H1 (cell line): ENCODE measurements around the gene TAOK1. TPM values are rescaled to one million over a fixed set of nuclear protein-coding genes. Genes with fewer than 3 reads are reported as not detected.

ENCODE experiments used
- CTCF ChIA-PET: fragments of 300-600 bp; sonication (Branson Sonifier 250); formaldehyde crosslinking; loops from one replicate; lab custom pipeline; 2021; ENCODE audit not compliant: partially characterized antibody; lab: Charles Lee
- POLR2A ChIA-PET: fragments of 300-600 bp; sonication (Branson Sonifier 250); formaldehyde crosslinking; loops from one replicate; lab custom pipeline; 2021; ENCODE audit warnings: inconsistent platforms; ENCODE audit not compliant: partially characterized antibody; lab: Charles Lee
- DNase-seq, 2 experiments: peaks; one replicate each; pipeline versions ENCODE4 v3.0.0 to v3.0.0-alpha.2; 2010 to 2022; ENCODE audit warnings: low spot score in 2 of 2, low read depth in 1 of 2, mixed read lengths in 1 of 2
- FAIRE-seq: peaks from 2 replicates; lab custom pipeline; 2011; peaks lifted over from hg19 to GRCh38; lab: Jason Lieb, UNC
- H2AFZ ChIP-seq: 2 replicates; pipeline ENCODE4 v1.8.1; 2012; ENCODE audit warnings: low read length, inconsistent platforms
- H2AK5ac ChIP-seq: 2 replicates; pipeline ENCODE4 v1.6.1; 2013; ENCODE audit warnings: low read depth, low read length
- H2BK120ac ChIP-seq: replicated peaks from 2 replicates; pipeline ENCODE3; 2013; ENCODE audit warnings: low read depth, low read length, inconsistent platforms
- H2BK12ac ChIP-seq: 2 replicates; pipeline ENCODE4 v1.6.1; 2013; ENCODE audit warnings: low read depth, low read length
- H2BK15ac ChIP-seq: 2 replicates; pipeline ENCODE4 v1.6.1; 2013; ENCODE audit warnings: low read length
- H2BK20ac ChIP-seq: 2 replicates; pipeline ENCODE4 v1.6.1; 2013; ENCODE audit warnings: low read length
- H2BK5ac ChIP-seq: 2 replicates; pipeline ENCODE4 v1.6.1; 2013; ENCODE audit warnings: low read depth, low read length
- H3K14ac ChIP-seq: 2 replicates; pipeline ENCODE4 v1.6.1; 2013; ENCODE audit warnings: inconsistent platforms; ENCODE audit not compliant: insufficient read length
- H3K18ac ChIP-seq: 2 replicates; pipeline ENCODE4 v1.6.1; 2013; ENCODE audit warnings: low read length; ENCODE audit errors: extremely low read depth
- H3K23ac ChIP-seq: 2 replicates; pipeline ENCODE4 v1.6.1; 2013; ENCODE audit warnings: inconsistent platforms; ENCODE audit not compliant: insufficient read length
- H3K23me2 ChIP-seq: 2 replicates; pipeline ENCODE4 v1.6.1; 2013; ENCODE audit warnings: low read depth, low read length
- H3K27ac ChIP-seq: 2 replicates; pipeline ENCODE4 v1.6.1; 2011; ENCODE audit warnings: low read depth, low read length, inconsistent platforms
- H3K27me3 ChIP-seq, 4 experiments: replicated peaks in 1 of 4; 1 replicate in 1 of 4; 2 replicates in 3 of 4; pipeline versions ENCODE4 v1.6.1 to v1.8.1; 2011 to 2013; ENCODE audit warnings: low read length in 3 of 4, mild to moderate bottlenecking in 3 of 4, inconsistent platforms in 2 of 4, mixed read lengths in 2 of 4, moderate library complexity in 1 of 4; ENCODE audit not compliant: control insufficient read depth in 3 of 4, insufficient read depth in 3 of 4; ENCODE audit errors: extremely low read depth in 1 of 4
- H3K36me3 ChIP-seq, 4 experiments: 2 replicates each; pipeline versions ENCODE4 v1.6.1 to v1.8.1; 2011 to 2013; ENCODE audit warnings: mild to moderate bottlenecking in 4 of 4, low read length in 3 of 4, moderate library complexity in 2 of 4, control low read depth in 1 of 4, inconsistent platforms in 1 of 4; ENCODE audit not compliant: insufficient read depth in 4 of 4, control insufficient read depth in 2 of 4
- H3K4ac ChIP-seq: replicated peaks from 2 replicates; pipeline ENCODE3; 2013; ENCODE audit warnings: low read length, low read depth, mixed read lengths, inconsistent platforms; ENCODE audit not compliant: insufficient read length
- H3K4me1 ChIP-seq, 4 experiments: replicated peaks in 1 of 4; 1 replicate in 1 of 4; 2 replicates in 3 of 4; pipeline versions ENCODE4 v1.6.1 to v1.8.1; 2011 to 2013; ENCODE audit warnings: low read length in 3 of 4, inconsistent platforms in 2 of 4, mixed read lengths in 1 of 4; ENCODE audit not compliant: insufficient read depth in 4 of 4, control insufficient read depth in 3 of 4
- H3K4me2 ChIP-seq, 2 experiments: 2 replicates each; pipeline versions ENCODE4 v1.6.1 to v1.8.1; 2011 to 2013; ENCODE audit warnings: low read depth in 2 of 2, low read length in 2 of 2, control low read depth in 1 of 2, inconsistent platforms in 1 of 2, mild to moderate bottlenecking in 1 of 2; ENCODE audit not compliant: insufficient read depth in 1 of 2
- H3K4me3 ChIP-seq, 4 experiments: fragments of 200-600, 300-600 bp in 1 of 4; sonication (generic), shearing (Covaris generic), sonication (Bioruptor Twin) in 1 of 4; 2 replicates each; pipeline versions ENCODE4 v1.5.1 to v1.8.1; 2011 to 2016; ENCODE audit warnings: low read length in 4 of 4, low read depth in 3 of 4, control low read depth in 2 of 4, inconsistent platforms in 2 of 4, mild to moderate bottlenecking in 2 of 4, mixed read lengths in 1 of 4, moderate library complexity in 1 of 4; ENCODE audit not compliant: insufficient read depth in 2 of 4; ENCODE audit errors: extremely low read depth in 1 of 4
- H3K56ac ChIP-seq: replicated peaks from 2 replicates; pipeline ENCODE3; 2013; ENCODE audit warnings: low read depth, mild to moderate bottlenecking, mixed read lengths, low read length, inconsistent platforms; ENCODE audit not compliant: insufficient read length
- H3K79me1 ChIP-seq: 2 replicates; pipeline ENCODE4 v1.6.1; 2013; ENCODE audit warnings: low read depth, low read length, control low read depth
- H3K79me2 ChIP-seq, 2 experiments: 2 replicates each; pipeline versions ENCODE4 v1.6.1 to v1.8.1; 2012 to 2013; ENCODE audit warnings: low read length in 2 of 2, mild to moderate bottlenecking in 2 of 2, inconsistent platforms in 1 of 2; ENCODE audit not compliant: insufficient read depth in 2 of 2, control insufficient read depth in 1 of 2
- H3K9ac ChIP-seq, 4 experiments: replicated peaks in 1 of 4; 1 replicate in 1 of 4; 2 replicates in 3 of 4; pipeline versions ENCODE4 v1.6.1 to v1.8.1; 2011 to 2013; ENCODE audit warnings: low read depth in 3 of 4, low read length in 3 of 4, control low read depth in 2 of 4, mild to moderate bottlenecking in 2 of 4, moderate library complexity in 2 of 4, inconsistent platforms in 1 of 4; ENCODE audit errors: extremely low read depth in 1 of 4
- H3K9me3 ChIP-seq, 2 experiments: 2 replicates each; pipeline versions ENCODE4 v1.6.1 to v1.8.1; 2012 to 2013; ENCODE audit warnings: mild to moderate bottlenecking in 2 of 2, moderate library complexity in 2 of 2, control low read depth in 1 of 2, inconsistent platforms in 1 of 2, low read depth in 1 of 2, low read length in 1 of 2, mixed read lengths in 1 of 2; ENCODE audit not compliant: insufficient read depth in 2 of 2
- H4K20me1 ChIP-seq, 2 experiments: replicated peaks in 1 of 2; 2 replicates each; pipeline versions ENCODE3 to v1.8.1; 2011 to 2013; ENCODE audit warnings: inconsistent platforms in 2 of 2, low read length in 2 of 2, mild to moderate bottlenecking in 1 of 2; ENCODE audit not compliant: insufficient read depth in 2 of 2, control insufficient read depth in 1 of 2
- H4K5ac ChIP-seq: 2 replicates; pipeline ENCODE4 v1.6.1; 2013; ENCODE audit warnings: low read length, low read depth, mixed read lengths, inconsistent platforms; ENCODE audit not compliant: insufficient read length
- H4K8ac ChIP-seq: 2 replicates; pipeline ENCODE4 v1.8.0; 2013; ENCODE audit warnings: mild to moderate bottlenecking, moderate library complexity, low read length, inconsistent platforms; ENCODE audit not compliant: insufficient read depth; ENCODE audit errors: extremely low read depth
- H4K91ac ChIP-seq: replicated peaks from 2 replicates; pipeline ENCODE3; 2013; ENCODE audit warnings: low read length, mixed read lengths, inconsistent platforms; ENCODE audit not compliant: insufficient read length
- CEBPB ChIP-seq: IDR thresholded peaks from 2 replicates; pipeline ENCODE4 v1.6.1; 2012; ENCODE audit warnings: low read depth, low read length
- GABPA ChIP-seq: IDR thresholded peaks from 2 replicates; pipeline ENCODE4 v1.6.1; 2011; ENCODE audit warnings: mild to moderate bottlenecking, low read length, moderate library complexity, borderline replicate concordance; ENCODE audit not compliant: insufficient read depth
- HDAC2 ChIP-seq, 2 experiments: fragments of 300-600 bp in 1 of 2; sonication (generic) in 1 of 2; IDR thresholded peaks; 2 replicates each; pipeline ENCODE4 v1.6.1; 2011 to 2012; ENCODE audit warnings: low read depth in 2 of 2, low read length in 2 of 2, mild to moderate bottlenecking in 2 of 2, moderate library complexity in 2 of 2, borderline replicate concordance in 1 of 2, inconsistent platforms in 1 of 2
- KDM4A ChIP-seq: IDR thresholded peaks from one replicate; pipeline ENCODE4 v1.7.1; 2012; ENCODE audit warnings: low read depth, mild to moderate bottlenecking, moderate library complexity, low read length, inconsistent platforms; ENCODE audit not compliant: severe bottlenecking
- RAD21 ChIP-seq, 2 experiments: IDR thresholded peaks in 1 of 2; conservative IDR thresholded peaks in 1 of 2; 2 replicates each; pipeline ENCODE4 v1.6.1; 2011; ENCODE audit warnings: low read depth in 2 of 2, low read length in 2 of 2, improper control_type of control experiment in 1 of 2, inconsistent platforms in 1 of 2, mild to moderate bottlenecking in 1 of 2, moderate library complexity in 1 of 2
- RXRA ChIP-seq: IDR thresholded peaks from 2 replicates; pipeline ENCODE4 v1.6.1; 2011; ENCODE audit warnings: low read depth, mild to moderate bottlenecking, low read length, moderate library complexity; ENCODE audit not compliant: insufficient read depth
- SIN3A ChIP-seq, 2 experiments: IDR thresholded peaks in 1 of 2; conservative IDR thresholded peaks in 1 of 2; 2 replicates each; pipeline ENCODE4 v1.6.1; 2011 to 2012; ENCODE audit warnings: low read length in 2 of 2, improper control_type of control experiment in 1 of 2, low read depth in 1 of 2, mild to moderate bottlenecking in 1 of 2
- TBP ChIP-seq: IDR thresholded peaks from 2 replicates; pipeline ENCODE4 v1.6.1; 2011; ENCODE audit warnings: low read depth, low read length, improper control_type of control experiment
- WGBS, 2 experiments: shearing (Covaris generic) in 1 of 2; methylation state at CpG; one replicate each; pipeline versions ENCODE4 v1.1.6 to v1.1.7; 2013 to 2015; ENCODE audit warnings: low lambda C conversion rate in 2 of 2, mixed read lengths in 2 of 2, inconsistent platforms in 1 of 2, low coverage in 1 of 2, missing lambda C conversion rate in 1 of 2; ENCODE audit not compliant: insufficient replicate concordance in 2 of 2, insufficient coverage in 1 of 2, insufficient read length in 1 of 2; ENCODE audit errors: extremely low coverage in 1 of 2, missing lambda C conversion rate in 1 of 2; 5-methylcytosine and 5-hydroxymethylcytosine counted together
- polyA plus RNA-seq, 7 experiments: library from polyadenylated mRNA; depleted of rRNA in 3 of 7; stranded (reverse) in 5 of 7; unstranded in 2 of 7; fragments of >200 nt in 5 of 7; fragments of 200-250 nt in 2 of 7; gene quantifications; 1 replicate in 5 of 7; 2 replicates in 1 of 7; 4 replicates in 1 of 7; pipeline versions ENCODE4 v1.2.1 to v1.2.3, GENCODE V29; 2011 to 2013; ENCODE audit warnings: missing spikeins in 2 of 7, mixed read lengths in 2 of 7
- total RNA-seq: library from RNA; stranded (reverse); fragmentation: NEBNext Ultra II Directional; extraction: Animal tissue kit (Norgen Biotek cat#: 25700); gene quantifications from 2 replicates; pipeline ENCODE4 v1.2.1, GENCODE V29; 2021

Gene TAOK1
- total and polyA plus RNA-seq, 2 of the 8 experiments (the other 6 are each of a cell fraction or from before 2014, with no cell fraction given): 12.2 to 90.6 TPM

- CTCF ChIA-PET: interaction anchor here (0.7 to 10.3 kb wide), 16 partner anchors 9 to 454 kb away, joined by 3 to 99 read pairs (median 4); partner anchors contain the start of gene CORO6
- Histone ChIP-seq H2BK120ac (no peak overlapping the region), H2BK20ac (no peak overlapping the region), H2AK5ac (no peak overlapping the region), H3K9me3 (no peaks in the 10 kb centered on the region), H3K14ac (no peak overlapping the region), H4K5ac (no peak overlapping the region), H2AFZ (peak overlapping the region; percentile 42; the same call in 1 of the 2 replicates), H3K23me2 (peaks cover 27% of the 10 kb centered on the region), H3K9ac (no peak overlapping the region), H2BK5ac (peak overlapping the region; percentile 44; the same call in 1 of the 2 replicates), H3K56ac (no peak overlapping the region), H3K4me2 (peak overlapping the region; percentile 84 to 93), H2BK12ac (no peak overlapping the region), H3K79me1 (no peaks in the 10 kb centered on the region), H3K36me3 (no peaks in the 10 kb centered on the region), H3K4ac (no peak overlapping the region), H3K79me2 (no peaks in the 10 kb centered on the region), H3K18ac (0 out of 2 replicates have a peak overlapping the region, but pooled peaks have one; percentile 51), H3K23ac (no peak overlapping the region), H4K20me1 (peaks cover under 1 to 2% of the 10 kb centered on the region in 2 experiments), H3K4me1 (peaks cover 6 to 15% (median 11%) of the 10 kb centered on the region in 4 experiments; a peak in 6 of 7 replicates), H3K27me3 (peaks cover 11 to 38% (median 30%) of the 10 kb centered on the region in 4 experiments), H2BK15ac (no peak overlapping the region; the same call in 1 of the 2 replicates), H3K4me3 (peak overlapping the region; percentile 36 to 76 (median 60)), H4K91ac (no peak overlapping the region), H4K8ac (peak overlapping the region; percentile 88; the same call in 1 of the 2 replicates), H3K27ac (no peak overlapping the region)
- DNase-seq: no peak
- POLR2A ChIA-PET: interaction anchor here (0.8 kb wide), 1 partner anchor 26 kb away, joined by 4 read pairs; the partner anchor contains the start of gene ANKRD13B
- no peak for FAIRE-seq
- whole genome bisulfite sequencing, 2 experiments: 11% methylated on average over 55 of the region's 55 CpGs; no CpG with 5 or more reads in 1 of the 2 experiments
- TF ChIP-seq KDM4A (peak; percentile 37), RAD21 (IDR thresholded peaks at IDR 0.05 in 1 of 2, conservative IDR thresholded peaks at IDR 0.05 in 1 of 2; ENCODE audit: low read depth in 2 of 2, low read length in 2 of 2) (0 out of 4 replicates have a peak, but pooled peaks of 1 of the 2 experiments have one; percentile 6), HDAC2 (IDR thresholded peaks at IDR 0.05; ENCODE audit: borderline replicate concordance in 1 of 2, low read depth in 2 of 2, low read length in 2 of 2) (0 out of 4 replicates have a peak, but pooled peaks have one; percentile 29 to 54), CEBPB (no peak), TBP (peak; percentile 67; the same call in 1 of the 2 replicates), SIN3A (conservative IDR thresholded peaks at IDR 0.05 in 1 of 2, IDR thresholded peaks at IDR 0.05 in 1 of 2; ENCODE audit: low read depth in 1 of 2, low read length in 2 of 2) (peak; percentile 44 to 51; a peak in 1 of 4 replicates), RXRA (no peak), GABPA (0 out of 2 replicates have a peak, but pooled peaks have one; percentile 55)
Observed at GRCh38 chr17:29565643-29566472, 175.7 kb downstream of the TAOK1 start.
